Stimulated activated CD4-positive, alpha-beta T cell treated with anti-CD3 and anti-CD28 coated beads, Interleukin-4, amount 100 ng/mL, for 48 hours (primary cell): ENCODE data around the gene CCDC89.
A peak's percentile ranks its signal among the peaks of the same experiment; 100 is the strongest.
"Not testable (repeated sequence)": the region's sequence is repeated elsewhere in the genome, so short reads cannot be mapped to it uniquely, and the experiment has no call there.

Source experiments
- DNase-seq, 2 donors: peaks; one replicate each; pipeline ENCODE4 v3.0.0-alpha.2; 2020; ENCODE audit warnings: low read depth in 2 of 2

CCDC89 gene

DNA sequence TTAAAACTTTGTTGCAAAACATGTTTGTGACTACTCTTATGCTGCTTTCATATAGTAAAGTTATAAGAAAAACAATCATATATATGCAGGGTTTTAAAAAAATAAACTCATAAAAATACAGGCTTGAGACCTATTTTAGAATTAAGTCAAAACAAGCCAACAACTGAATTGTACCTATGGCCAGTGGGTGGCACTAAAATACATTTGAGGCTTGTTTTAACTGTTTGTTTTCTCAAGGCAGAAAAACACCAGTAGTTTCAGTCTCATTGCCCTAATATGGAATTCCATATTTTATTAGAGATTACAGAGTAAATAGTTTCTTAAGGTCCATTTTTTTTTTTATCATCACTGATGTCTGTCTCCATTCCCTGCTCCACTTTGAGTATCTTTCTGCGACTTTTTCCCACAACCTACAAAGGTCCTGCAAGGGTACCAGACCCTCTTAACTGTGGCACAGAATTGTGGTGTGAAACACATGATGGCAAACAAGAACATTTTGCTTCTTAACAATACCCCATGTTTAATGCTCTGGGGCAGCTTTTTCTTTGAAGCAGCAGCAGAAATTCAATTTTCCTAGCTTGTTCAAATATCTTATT, 8.5 kb upstream of the CCDC89 start:
- no peak for DNase-seq

DNA sequence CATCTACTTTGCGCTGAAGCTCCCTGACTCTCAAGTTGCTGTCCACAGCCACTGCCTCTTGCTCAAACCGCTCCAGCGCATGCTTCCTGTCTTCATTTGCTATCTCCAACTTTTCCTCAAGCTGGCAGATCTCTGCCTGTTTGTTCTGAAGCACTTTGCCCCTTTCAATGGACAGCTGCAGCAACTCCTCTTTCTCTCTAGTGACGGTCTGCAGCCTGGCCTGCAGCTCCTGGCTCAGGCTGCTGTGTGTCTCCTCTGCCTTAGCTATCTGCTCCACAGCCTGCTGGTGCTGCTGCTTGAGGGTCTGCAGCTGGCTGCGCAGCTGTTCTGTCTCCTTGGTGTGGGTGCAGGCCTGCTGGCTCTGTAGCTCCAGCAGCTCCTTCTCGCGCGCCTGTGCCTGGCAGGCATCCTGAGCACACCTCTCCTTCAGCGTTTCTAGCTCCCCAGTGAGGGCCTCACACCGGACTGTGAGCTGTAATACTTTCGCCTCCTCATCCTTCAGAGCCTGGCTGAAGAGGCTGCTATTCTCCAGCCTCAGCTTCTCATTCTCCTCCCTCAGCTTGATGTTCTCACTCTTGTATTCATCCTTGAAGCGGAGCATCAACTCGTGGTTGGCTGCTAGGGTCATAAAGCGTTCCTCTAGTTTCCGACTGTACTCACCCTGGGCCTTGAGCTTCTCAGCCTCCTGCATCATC, 723 bp downstream of the CCDC89 start:
- DNase-seq = no peak

DNA sequence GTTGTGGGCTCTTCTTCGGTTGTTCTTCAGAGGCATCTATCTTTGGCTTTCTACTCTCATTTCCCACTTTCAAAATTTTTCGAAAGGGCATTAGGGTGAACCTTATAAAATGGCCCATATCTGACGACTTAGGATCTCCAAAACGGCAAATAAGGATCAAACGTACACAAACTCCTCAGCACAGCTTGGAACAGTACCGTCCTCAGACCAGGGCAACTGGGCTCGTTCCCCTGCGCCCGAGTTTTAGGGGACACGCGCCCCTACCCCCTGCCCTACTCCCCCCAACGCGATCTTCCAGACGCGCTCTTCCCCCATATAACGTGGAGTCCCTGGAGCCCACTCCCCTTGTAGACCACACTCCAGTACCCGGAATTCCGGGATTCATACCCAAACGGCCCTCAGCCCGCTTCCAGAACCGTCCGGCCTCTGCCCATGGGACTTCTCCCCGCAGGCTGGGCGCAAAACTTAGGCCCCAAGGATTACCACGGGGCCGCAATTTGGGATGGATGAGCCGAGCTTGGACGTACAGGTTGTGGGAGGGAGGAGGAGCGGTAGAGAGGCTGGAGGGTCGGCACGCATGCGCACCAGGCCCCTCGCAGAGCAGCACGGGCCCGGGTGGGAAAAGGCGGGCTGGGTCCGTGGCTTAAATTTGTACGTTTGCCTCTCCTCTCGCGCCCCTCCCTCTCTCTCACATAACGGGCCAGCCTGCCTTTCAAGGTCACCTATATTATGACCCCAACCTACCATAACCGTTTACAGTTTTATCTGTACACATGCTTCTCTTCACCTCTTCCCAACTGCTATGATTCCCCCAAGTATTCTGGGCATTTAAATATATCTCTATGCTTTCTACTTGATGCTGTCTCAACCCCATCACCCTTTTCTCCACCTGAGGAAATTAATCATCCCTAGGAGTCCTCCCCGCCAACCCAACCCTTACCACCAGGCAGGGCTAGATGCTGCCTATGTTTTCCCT, 3.4 kb downstream of the CCDC89 start:
- peak; percentile 56 to 63 for DNase-seq

DNA sequence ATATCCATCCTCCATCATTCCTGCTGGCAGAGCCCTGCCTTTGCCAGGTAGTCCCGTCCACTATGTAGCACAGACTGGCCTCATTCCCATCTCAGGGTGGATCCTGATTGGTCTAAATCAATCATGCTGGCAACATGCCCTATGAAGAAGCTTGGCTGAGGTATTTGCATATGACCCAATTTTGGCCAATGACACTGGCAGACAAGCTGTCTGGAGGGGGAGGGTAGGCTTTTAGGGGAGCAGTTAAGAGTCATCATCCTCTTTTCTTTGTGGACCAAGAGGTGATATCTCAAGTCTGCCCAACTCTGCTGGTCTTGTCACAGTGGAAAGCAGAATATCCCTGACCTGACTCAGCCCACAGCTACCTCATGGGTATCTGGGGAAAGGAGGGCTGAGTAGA, 5.1 kb downstream of the CCDC89 start:
- no peak for DNase-seq

DNA sequence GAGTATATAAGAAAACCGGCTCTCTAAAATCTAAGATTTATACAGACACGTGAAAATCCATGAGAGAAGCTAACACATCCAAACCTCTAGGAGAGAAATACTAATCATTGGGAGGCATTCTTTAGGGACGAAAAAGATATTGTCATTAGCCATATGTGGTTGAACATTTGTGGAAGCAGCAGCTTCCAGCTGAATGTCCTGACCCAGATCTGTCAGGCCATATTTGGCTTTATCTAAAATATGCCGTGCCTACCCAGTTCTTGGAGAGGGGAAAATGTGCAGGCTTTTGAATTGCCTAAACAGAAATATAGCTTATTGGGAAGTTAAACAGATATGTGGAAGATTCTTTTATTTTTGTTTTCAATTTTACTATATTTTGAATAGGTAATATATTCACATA, 6.4 kb downstream of the CCDC89 start:
- DNase-seq = no peak

DNA sequence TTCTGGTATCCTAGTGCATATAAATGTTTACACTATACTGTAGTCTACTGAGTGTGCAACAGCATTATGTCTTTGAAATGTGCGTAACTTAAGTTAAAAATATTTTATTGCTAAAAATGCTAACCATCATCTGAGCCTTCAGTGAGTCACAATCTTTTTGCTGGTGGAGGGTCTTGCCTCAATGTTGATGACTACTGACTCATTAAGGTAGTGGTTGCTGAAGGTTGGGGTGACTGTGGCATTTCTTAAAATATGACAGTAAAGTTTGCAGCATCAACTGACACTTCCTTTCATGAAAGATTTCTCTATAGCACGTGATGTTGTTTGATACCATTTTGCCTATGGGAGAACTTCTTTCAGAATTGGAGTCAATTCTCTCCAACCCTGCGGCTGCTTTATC, 12.6 kb downstream of the CCDC89 start:
- DNase-seq = no peak

DNA sequence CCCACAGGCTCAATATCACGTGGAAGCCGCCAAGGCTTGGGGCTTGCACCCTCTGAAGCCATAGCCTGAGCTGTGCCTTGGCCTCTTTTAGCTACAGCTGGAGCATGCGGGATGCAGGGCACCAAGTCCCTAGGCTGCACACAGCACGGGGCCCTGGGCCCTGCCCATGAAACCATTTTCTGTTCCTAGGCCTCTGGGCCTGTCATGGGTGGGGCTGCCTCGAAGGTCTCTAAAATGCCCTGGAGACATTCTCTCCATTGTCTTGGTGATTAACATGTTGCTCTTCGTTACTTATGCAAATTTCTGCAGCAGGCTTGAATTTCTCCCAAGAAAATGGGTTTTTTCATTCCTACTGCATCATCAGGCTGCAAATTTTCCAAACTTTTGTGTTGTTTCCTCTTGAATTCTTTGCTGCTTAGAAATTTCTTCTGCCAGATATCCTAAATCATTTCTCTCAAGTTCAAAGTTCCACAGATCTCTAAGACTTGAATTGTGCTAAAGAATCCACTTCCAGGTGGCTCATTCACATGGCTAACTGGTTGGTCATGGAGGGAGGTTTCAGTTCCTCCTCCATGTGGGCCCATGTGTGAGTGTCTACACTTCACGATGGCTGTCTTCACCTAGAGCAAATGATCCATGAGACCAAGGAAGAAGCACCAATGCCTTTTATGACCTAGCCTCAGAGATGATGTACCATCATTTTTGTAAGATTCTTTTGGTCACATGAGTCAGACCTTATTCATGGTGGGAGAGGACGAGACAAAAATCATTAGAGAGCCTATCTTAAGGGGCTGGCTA, 13.7 kb downstream of the CCDC89 start:
- DNase-seq = no peak

DNA sequence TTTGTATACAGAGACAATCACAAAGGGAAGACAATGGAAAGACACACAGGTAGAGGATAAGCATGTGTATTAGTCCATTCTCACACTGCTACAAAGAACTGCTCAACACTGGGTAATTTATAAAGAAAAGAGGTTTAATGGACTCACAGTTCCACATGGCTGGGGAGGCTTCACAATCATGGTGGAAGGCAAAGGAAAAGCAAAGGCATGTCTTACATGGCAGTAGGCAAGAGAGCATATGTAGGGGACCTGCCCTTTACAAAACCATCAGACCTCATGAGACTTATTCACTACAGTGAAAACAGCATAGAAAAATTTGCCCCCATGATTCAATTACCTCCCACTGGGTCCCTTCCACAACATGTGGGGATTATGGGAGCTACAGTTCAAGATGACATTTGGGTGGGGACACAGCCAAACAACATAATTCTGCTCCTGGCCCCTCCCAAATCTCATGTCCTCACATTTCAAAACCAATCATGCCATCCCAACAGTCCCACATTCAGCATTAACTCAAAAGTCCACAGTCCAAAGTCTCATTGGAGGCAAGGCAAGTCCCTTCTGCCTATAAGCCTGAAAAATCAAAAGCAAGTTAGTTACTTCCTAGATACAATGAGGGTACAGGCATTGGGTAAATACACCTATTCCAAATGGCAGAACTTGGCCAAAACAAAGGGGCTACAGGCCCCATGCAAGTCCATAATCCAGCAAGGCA, 14.9 kb downstream of the CCDC89 start:
- not testable (repeated sequence) for DNase-seq

DNA sequence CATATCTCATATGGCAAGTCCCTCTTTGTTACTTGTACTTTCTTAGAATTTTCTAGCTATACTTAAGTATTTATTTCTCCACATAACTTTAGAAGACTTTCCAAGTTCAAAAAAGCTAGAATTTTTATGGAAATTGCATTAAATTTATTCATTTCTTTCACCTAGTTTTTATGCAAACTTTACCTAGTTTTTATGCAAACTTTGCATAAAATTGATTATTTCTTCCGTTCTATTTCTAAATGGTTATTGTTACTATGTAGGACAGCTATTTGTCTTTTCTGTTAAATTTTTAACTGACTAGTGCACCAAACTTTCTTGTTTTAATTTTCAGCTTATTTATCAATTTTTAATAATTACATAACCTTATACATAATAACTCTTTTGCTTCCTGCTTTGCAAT, 17.8 kb downstream of the CCDC89 start:
- DNase-seq = no peak

DNA sequence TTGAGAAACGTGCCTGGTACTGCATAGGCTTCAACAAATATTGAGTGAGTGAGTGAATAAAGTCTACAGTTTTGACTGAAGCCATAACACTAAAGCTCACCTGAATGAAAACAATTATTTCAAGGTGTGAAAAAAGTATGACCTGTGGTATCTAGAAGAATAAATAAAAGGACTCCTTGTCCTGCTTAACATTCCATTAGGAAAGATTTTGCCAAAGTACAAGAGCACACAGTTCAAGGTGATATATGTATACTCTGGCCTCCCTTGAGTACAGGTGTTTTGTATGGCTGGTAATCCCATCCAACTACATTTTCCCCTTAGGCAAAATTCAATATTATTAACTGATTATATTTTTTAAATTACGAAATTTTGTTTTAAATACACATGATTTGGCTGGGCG, 19.3 kb downstream of the CCDC89 start:
- no peak for DNase-seq

DNA sequence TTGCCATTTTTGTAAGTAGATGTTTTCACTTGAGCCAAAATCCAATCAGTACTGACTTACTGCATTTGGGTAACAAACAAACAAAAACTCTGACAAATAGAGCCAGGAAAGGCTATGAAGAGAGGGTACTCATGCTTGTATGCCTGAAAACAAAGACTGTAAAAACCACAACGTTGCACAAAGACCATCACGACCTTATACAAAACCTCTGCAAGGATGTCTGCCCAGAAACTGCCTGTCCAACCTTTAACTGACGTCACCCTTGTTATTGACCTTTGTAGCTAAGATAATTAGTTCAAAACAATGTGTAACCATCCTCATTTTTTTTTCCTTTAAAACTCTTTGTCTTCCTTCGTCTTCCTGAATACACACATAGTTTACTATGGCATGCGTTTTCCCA, 20.3 kb downstream of the CCDC89 start:
- DNase-seq = no peak

DNA sequence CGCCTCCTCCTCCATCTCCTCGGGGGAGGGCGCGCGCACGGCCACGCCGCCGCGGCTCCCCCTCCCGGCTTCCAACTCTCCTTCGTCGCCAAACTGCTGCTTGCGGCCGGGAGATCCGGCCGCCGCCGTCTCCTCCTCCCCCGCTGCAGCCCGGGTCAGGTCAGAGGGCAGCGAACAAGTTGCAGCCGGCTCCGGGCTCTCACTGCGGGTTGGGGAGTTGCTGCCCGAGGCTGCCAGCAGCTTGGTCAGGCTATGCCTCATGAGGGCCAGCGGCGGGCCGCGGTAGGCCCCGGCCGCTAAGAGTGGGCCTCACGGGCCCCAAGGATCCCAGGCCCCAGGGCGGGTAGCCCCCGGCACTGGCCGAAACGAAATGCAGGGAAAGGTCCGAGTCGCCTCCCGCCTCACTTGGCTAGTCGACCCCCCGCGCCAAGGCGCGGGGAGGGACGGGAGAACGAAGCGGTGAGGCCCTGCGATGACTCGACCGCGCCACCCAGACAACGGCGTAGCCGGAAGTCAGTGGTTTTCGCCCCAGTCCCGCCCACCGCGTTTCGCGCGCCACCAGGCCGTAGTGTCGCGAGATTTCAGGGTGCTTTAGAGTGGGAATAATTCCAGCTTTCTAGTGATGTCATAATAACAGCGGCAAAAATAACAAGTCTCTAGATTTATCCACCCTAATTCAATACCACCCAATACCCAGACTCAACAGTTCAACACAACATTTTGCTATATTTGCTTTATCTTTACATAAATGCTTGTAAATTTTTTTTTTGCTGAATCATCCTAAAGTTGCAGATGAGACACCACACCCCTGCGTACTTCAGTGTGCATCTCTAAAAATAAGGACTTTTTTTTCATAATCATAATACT, 21.1 kb downstream of the CCDC89 start, which contains the start of gene CREBZF:
TSS of gene CREBZF (minus strand) at position 515 of the 867 bp plus-strand sequence. CDS start at position 261, 254 bp downstream.
- DNase-seq = peak; percentile 91 to 94

DNA sequence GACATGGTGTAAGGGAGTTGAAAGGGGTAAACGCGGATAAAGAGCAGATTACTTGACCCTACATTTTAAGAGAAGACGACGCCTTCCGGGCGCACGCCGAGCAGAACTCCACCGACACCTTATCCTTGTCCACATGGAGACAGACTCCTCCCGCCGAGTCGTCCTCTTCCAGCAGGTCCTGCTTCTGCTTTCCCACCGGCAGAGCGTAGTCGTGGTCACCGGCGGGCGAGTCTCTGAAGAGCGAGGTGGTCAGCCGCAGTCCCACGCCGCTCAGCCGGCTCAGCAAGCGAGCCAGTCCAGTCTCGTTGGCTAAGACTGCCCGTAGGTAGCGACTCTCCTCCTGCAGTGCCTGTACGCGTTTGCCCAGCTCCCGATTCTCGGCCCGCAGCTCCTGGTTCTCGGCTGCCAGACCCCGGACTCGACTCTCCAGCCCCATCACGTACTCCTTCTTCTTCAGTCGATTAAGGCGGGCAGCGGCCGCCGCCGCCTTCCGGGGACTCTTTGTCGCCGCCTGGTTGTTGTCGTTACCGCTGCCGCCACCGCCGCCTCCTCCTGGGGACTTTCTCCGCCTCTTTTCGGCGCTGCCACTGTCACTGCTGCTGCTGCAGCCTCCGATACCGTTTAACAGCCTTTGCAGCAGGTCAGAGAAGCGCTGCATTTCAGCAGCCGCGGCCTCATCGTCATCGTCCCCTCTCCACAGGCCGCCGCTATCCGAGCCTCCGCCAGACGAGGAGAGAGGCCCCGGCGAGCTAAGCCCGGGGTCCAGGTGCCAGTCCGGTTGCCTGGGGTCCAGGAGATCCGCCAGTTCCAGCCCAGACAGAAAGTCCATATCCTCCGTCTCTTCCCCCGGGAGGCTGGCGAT, 22.0 kb downstream of the CCDC89 start:
- DNase-seq = peak; percentile 79 to 84

DNA sequence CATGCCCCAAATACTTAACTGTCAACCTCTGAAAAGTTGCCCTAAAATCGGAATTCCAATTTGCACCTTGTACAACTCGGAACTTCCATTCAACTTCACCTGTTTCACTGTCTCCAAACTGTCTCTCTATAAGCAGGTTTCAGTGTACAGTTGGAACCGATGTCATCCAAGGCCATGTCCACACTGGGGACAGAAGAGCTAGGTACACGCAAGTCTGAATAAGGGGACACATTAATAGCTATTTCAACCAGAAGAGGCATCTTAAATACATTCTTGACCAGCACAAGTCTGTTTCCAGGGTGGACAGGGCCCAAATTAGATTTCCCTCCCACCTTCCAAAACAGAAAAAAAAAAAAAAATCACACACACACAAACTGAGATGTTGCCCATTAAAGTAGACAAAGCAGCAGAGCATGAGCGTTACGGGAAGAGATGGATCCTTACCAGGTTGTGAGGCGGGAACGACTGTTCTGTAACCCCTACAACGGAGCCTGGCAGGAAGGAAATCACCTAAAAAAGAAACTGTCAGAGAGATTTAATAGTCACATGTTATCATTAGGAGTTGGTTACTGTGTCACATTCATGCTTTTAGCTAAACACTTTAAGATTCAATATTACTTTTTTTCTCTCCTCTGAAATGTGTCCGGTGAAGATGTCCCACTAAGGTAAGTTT, 22.8 kb downstream of the CCDC89 start:
- DNase-seq = no peak

DNA sequence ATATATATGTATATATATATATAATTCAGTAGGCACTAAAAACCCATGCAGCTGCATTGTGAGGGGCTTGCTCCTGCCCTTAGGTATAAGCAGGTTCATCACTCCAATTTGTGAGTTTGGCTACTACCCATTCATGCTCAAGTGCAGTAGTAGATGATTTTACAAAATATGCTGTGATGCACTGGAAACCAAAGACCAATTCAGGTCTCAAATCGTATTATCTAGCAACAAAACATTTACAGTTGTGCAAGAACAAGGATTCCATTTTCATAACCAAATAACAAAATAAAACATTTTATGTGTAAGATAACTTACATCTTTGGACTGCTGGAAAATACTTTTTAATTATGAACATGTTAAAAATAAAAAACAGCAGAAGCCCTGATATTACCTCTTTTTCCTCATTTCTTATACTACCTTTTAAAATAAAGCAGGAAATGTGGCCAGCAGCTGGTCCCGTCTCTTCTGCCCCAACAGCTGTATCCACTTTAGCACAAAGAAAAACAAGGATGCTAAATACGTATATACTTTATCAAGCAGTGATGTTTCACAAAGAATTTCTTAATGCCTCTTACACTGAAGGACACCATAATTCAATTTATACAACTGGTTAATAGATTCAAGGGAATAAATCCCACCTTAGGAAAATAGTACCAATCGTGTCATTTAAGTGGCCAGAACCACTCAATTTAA, 23.9 kb downstream of the CCDC89 start:
- no peak for DNase-seq

DNA sequence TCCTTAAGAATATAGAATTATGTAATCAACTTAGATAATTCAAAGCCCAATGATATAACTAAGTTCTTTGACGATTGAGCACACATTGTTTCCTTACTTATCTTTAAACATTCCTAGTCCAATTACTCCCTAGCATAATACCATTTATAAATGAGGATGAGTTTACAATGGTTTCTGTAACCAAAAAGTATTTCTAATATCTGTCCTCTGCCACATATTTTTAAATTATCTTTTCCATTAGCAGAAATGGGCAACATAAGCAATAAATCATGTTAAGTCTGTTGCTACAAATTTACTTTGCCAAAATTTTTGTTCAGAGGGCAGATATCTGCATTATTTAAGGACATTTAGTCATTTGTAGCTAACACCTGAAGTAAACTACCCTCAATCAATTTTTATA, 27.8 kb downstream of the CCDC89 start:
- DNase-seq = no peak

DNA sequence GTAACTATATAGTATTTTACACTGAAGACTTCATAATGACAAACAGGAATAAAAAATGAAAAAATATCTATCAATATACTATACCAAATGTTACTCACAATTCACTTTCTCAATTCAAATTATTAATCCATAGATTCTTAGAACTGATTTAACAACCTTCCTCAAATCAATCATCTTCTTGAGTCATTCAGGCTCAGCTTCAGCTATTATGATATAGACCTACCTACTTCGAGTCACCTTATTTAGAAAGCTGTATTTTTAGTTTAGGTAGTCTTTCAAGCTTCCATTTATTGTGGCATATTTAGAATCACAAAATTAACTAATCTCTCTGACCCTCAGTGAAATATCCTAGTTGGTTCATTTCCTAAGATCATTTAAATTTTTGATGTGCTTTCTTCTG, 29.2 kb downstream of the CCDC89 start:
- no peak for DNase-seq

DNA sequence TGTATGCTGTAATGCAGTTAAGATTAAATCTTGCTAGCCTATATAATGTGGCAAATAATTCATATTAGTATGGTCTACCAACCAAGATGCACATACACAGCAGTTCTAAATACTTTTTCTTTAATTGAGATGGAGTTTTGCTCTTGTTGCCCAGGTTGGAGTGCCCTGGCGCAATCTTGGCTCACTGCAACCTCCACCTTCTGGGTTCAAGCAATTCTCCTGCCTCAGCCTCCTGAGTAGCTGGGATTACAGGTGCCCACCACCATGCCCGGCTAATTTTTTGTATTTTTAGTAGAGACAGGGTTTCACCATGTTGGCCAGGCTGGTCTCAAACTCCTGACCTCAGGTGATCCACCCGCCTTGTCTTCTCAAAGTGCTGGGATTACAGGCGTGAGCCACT, 31.7 kb downstream of the CCDC89 start:
- DNase-seq = not testable (repeated sequence)
